ENCODE data around the gene MINAR2. TPM values are rescaled to one million over a fixed set of nuclear protein-coding genes. Genes with fewer than 3 reads are reported as not detected.

Gene MINAR2
- total and polyA plus RNA-seq, 9 of the 15 experiments (the other 6 are each of a cell fraction or from before 2014, with no cell fraction given), result not detected

Other genes starting within 250 kb of the MINAR2 start
- gene CHSY3, start 156.4 kb downstream of the MINAR2 start, total RNA-seq (2014; rRNA removed), result not detected in 2 replicates
- gene CHSY3, start 156.4 kb downstream of the MINAR2 start, total RNA-seq (2014; rRNA removed; fragmentation: Illumina TruSeq; extraction: Trizol), result not detected in 2 replicates
- not detected in 2 replicates for gene CHSY3, start 156.4 kb downstream of the MINAR2 start, total RNA-seq (2015; rRNA removed; fragmentation: Illumina TruSeq; extraction: Trizol)
- gene CHSY3, start 156.4 kb downstream of the MINAR2 start, total RNA-seq (2021), result not detected in 2 replicates
- gene CHSY3, start 156.4 kb downstream of the MINAR2 start, polyA plus RNA-seq (2011; rRNA removed), result 0.03 and 0.04 TPM in 2 replicates
- not detected in 2 replicates for gene CHSY3, start 156.4 kb downstream of the MINAR2 start, polyA plus RNA-seq (2014; fragmentation: Illumina TruSeq; extraction: Trizol)
- not detected for gene CHSY3, start 156.4 kb downstream of the MINAR2 start, polyA plus RNA-seq (2014; fragmentation: Nextera tagmentation; extraction: Ambion mirVana)
- not detected in 2 replicates for gene CHSY3, start 156.4 kb downstream of the MINAR2 start, polyA plus RNA-seq (2014; rRNA removed)